Uterus (tissue), 4 donors: ENCODE data around the gene KCNK6. TPM values are rescaled to one million over a fixed set of nuclear protein-coding genes. Genes with fewer than 3 reads are reported as not detected.

ENCODE experiments used
- DNase-seq, 2 donors: peaks; one replicate each; pipeline ENCODE4 v3.0.0-alpha.2; 2019 to 2020
- H3K27ac ChIP-seq, 2 donors: fragments of 200-600 bp; sonication (generic); 1 replicate in 1 of 2; 2 replicates in 1 of 2; pipeline ENCODE4 v1.5.1; 2016 to 2018
- H3K27me3 ChIP-seq, 2 donors: fragments of 200-600 bp; sonication (generic); one replicate each; pipeline ENCODE4 v1.5.1; 2018 to 2019; ENCODE audit warnings: control low read depth in 1 of 2
- H3K36me3 ChIP-seq, 2 donors: fragments of 200-600 bp; sonication (generic); one replicate each; pipeline ENCODE4 v1.5.1; 2019; ENCODE audit warnings: control low read depth in 1 of 2
- H3K4me1 ChIP-seq, 2 donors: fragments of 200-600 bp; sonication (generic); one replicate each; pipeline ENCODE4 v1.5.1; 2018 to 2019; ENCODE audit warnings: control low read depth in 1 of 2
- H3K4me3 ChIP-seq, 2 donors: fragments of 200-600 bp; sonication (generic); 1 replicate in 1 of 2; 2 replicates in 1 of 2; pipeline ENCODE4 v1.5.1; 2018 to 2019; ENCODE audit warnings: mild to moderate bottlenecking in 1 of 2
- H3K9me3 ChIP-seq, 2 donors: fragments of 200-600 bp; sonication (generic); one replicate each; pipeline ENCODE4 v1.5.1; 2019; ENCODE audit warnings: control low read depth in 1 of 2
- CTCF ChIP-seq, 4 experiments: fragments of 200-600 bp in 2 of 4; fragments of 450-650 bp in 2 of 4; sonication (generic) in 2 of 4; IDR thresholded peaks; one replicate each; pipeline ENCODE4 v1.5.1; 2016 to 2019; ENCODE audit warnings: antibody characterized with exemption in 4 of 4, mild to moderate bottlenecking in 2 of 4, moderate library complexity in 1 of 4
- POLR2A ChIP-seq, 2 donors: fragments of 450-650 bp; IDR thresholded peaks; one replicate each; pipeline ENCODE4 v1.6.1; 2016; ENCODE audit warnings: antibody characterized with exemption in 2 of 2, mild to moderate bottlenecking in 1 of 2, moderate library complexity in 1 of 2
- intact Hi-C: fragments of 100-400 bp; cut with DNase I; formaldehyde crosslinking; loops from one replicate; pipeline ENCODE4 v1.15.1; 2023; ENCODE audit warnings: low total_unique reads
- total RNA-seq, 4 donors: library from RNA; depleted of rRNA in 3 of 4; stranded (reverse); fragments of >200 nt in 3 of 4; gene quantifications; one replicate each; pipeline versions ENCODE4 v1.1.0 to v1.2.4, GENCODE V29; 2014 to 2023
- donor health status: DM: yes; HTN: yes; CAD: no.

KCNK6 gene
- total RNA-seq, 4 donors from 2014 or later = 0.59 to 60.6 (median 4.3) TPM

GRCh38 chr19:38276942-38277517 is 42.6 kb upstream of the KCNK6 start:
- Histone ChIP-seq H3K27me3 (no peaks in the 10 kb centered on the region), H3K9me3 (no peaks in the 10 kb centered on the region), H3K4me3 (no peak overlapping the region), H3K27ac (peak overlapping the region; percentile 74 to 80), H3K4me1 (peaks cover 0 to 21% of the 10 kb centered on the region in 2 donors), H3K36me3 (no peaks in the 10 kb centered on the region)
- no peak for DNase-seq
- TF ChIP-seq POLR2A (IDR thresholded peaks at IDR 0.05) (no peak), CTCF (IDR thresholded peaks at IDR 0.05) (no peak)
- intact Hi-C loops = no loop called here

GRCh38 chr19:38277549-38277948 is 42.1 kb upstream of the KCNK6 start:
- no peaks in the 10 kb centered on the region for H3K27me3 ChIP-seq
- peak overlapping the region; percentile 74 to 80 for H3K27ac ChIP-seq
- no peak for DNase-seq
- intact Hi-C loops = no loop called here
- H3K4me3 ChIP-seq = no peak overlapping the region
- H3K4me1 ChIP-seq = peaks cover 0 to 21% of the 10 kb centered on the region in 2 donors
- TF ChIP-seq CTCF (IDR thresholded peaks at IDR 0.05) = no peak
- H3K36me3 ChIP-seq = no peaks in the 10 kb centered on the region
- H3K9me3 ChIP-seq = no peaks in the 10 kb centered on the region

GRCh38 chr19:38277969-38278680 is 41.5 kb upstream of the KCNK6 start:
- DNase-seq = peak; percentile 63 to 78
- intact Hi-C loops = no loop called here
- Histone ChIP-seq H3K27ac (peak overlapping the region; percentile 74 to 80), H3K9me3 (no peaks in the 10 kb centered on the region), H3K4me1 (peaks cover 0 to 21% of the 10 kb centered on the region in 2 donors), H3K4me3 (no peak overlapping the region), H3K27me3 (no peaks in the 10 kb centered on the region), H3K36me3 (no peaks in the 10 kb centered on the region)
- no peak for TF ChIP-seq POLR2A (IDR thresholded peaks at IDR 0.05)
- TF ChIP-seq CTCF (IDR thresholded peaks at IDR 0.05) = no peak

- H3K4me1 ChIP-seq = peaks cover 0 to 21% of the 10 kb centered on the region in 2 donors
- intact Hi-C loops = no loop called here
- H3K36me3 ChIP-seq = no peaks in the 10 kb centered on the region
- DNase-seq = no peak
- H3K27ac ChIP-seq = peak overlapping the region; percentile 74 to 80
- H3K9me3 ChIP-seq = no peaks in the 10 kb centered on the region
- no peaks in the 10 kb centered on the region for H3K27me3 ChIP-seq
- no peak overlapping the region for H3K4me3 ChIP-seq
- TF ChIP-seq CTCF (IDR thresholded peaks at IDR 0.05) (no peak), POLR2A (IDR thresholded peaks at IDR 0.05) (no peak)
These were observed 40.9 kb upstream of the KCNK6 start for GRCh38 chr19:38278751-38279150.
